ENCODE data around the gene AGFG2. TPM values are rescaled to one million over a fixed set of nuclear protein-coding genes. Genes with fewer than 3 reads are reported as not detected.

The AGFG2 gene
- total and polyA plus RNA-seq, 2 of the 4 experiments (the other 2 are of a cell fraction): 3.0 to 10.0 TPM

GRCh38 chr7:100577103-100577502 is 38.1 kb downstream of the AGFG2 start:
- Histone ChIP-seq H3K79me1 (ENCODE audit: low read depth in 1 of 2, low read length in 2 of 2) (peaks cover 11 to 35% of the 10 kb centered on the region in 2 experiments), H4K20me1 (ENCODE audit: insufficient read depth, low read length) (peaks cover 13% of the 10 kb centered on the region; the same call in 1 of the 2 replicates), H2AK9ac (replicated peaks; ENCODE audit: low read depth, low read length, poor library complexity) (no peak overlapping the region), H4K8ac (ENCODE audit: low read depth in 2 of 2, low read length in 2 of 2) (no peak overlapping the region), H3K4me3 (ENCODE audit: insufficient read depth, low read depth, low read length) (no peak overlapping the region), H3K18ac (ENCODE audit: low read depth, low read length) (no peak overlapping the region), H2BK5ac (ENCODE audit: low read depth, low read length, poor library complexity, severe bottlenecking) (no peak overlapping the region), H3K4me1 (ENCODE audit: control insufficient read depth, insufficient read depth, low read length) (no peaks in the 10 kb centered on the region), H3K27me3 (ENCODE audit: control insufficient read depth, insufficient read depth, low read length) (no peaks in the 10 kb centered on the region), H3K4me2 (ENCODE audit: low read depth, low read length) (no peak overlapping the region), H2BK120ac (ENCODE audit: low read depth, low read length) (no peak overlapping the region), H2BK20ac (ENCODE audit: low read depth, low read length) (no peak overlapping the region), H3K14ac (replicated peaks; ENCODE audit: low read depth, low read length) (no peak overlapping the region), H3K23ac (ENCODE audit: low read depth, low read length) (no peak overlapping the region), H3K4ac (ENCODE audit: low read depth, low read length) (no peak overlapping the region), H3K36me3 (ENCODE audit: control insufficient read depth, insufficient read depth, low read length) (peaks cover 72% of the 10 kb centered on the region), H2BK15ac (ENCODE audit: low read depth, low read length) (no peak overlapping the region), H4K5ac (ENCODE audit: low read depth, low read length) (no peak overlapping the region), H3K27ac (ENCODE audit: insufficient read depth, low read length) (no peak overlapping the region), H3K9ac (ENCODE audit: low read depth, low read length) (no peak overlapping the region), H2AFZ (replicated peaks; ENCODE audit: low read length, poor library complexity) (no peak overlapping the region), H2AK5ac (ENCODE audit: low read depth, low read length) (no peak overlapping the region), H3K9me3 (ENCODE audit: control insufficient read depth, insufficient read depth, low read length) (no peaks in the 10 kb centered on the region), H3K9me1 (ENCODE audit: insufficient read depth, low read length) (peaks cover 5% of the 10 kb centered on the region), H4K91ac (ENCODE audit: insufficient read depth, low read depth, low read length) (no peak overlapping the region), H3K56ac (ENCODE audit: extremely low read depth, insufficient read depth, low read length) (no peak overlapping the region)
- intact Hi-C loops (cut with micrococcal nuclease) (no loop called here), dilution Hi-C loops (cut with HindIII; ENCODE audit: low sequenced_read_pairs, unreplicated experiment) (no loop called here), in situ Hi-C loops (cut with MboI; ENCODE audit: low sequenced_read_pairs) (loop anchor here (25.0 kb wide), 1 partner anchor 285 kb away; the partner anchor contains the start of genes SLC12A9 and TRIP6)
- ATAC-seq (ENCODE audit: low read depth): no peak
- BruUV-seq (replicated peaks): no TSS peak
- TF ChIP-seq MXI1 (IDR thresholded peaks at IDR 0.05; ENCODE audit: borderline replicate concordance, low read depth, low read length) (no peak), NFE2L2 (IDR thresholded peaks at IDR 0.05; ENCODE audit: low read depth, low read length) (no peak), RCOR1 (IDR thresholded peaks at IDR 0.05; ENCODE audit: insufficient replicate concordance, low read length) (no peak), FOS (IDR thresholded peaks at IDR 0.05; ENCODE audit: low read depth, low read length) (no peak), ELK1 (IDR thresholded peaks at IDR 0.05; ENCODE audit: borderline replicate concordance, low read depth, low read length) (no peak), MAZ (IDR thresholded peaks at IDR 0.05; ENCODE audit: borderline replicate concordance, low read depth, low read length) (no peak), CHD1 (IDR thresholded peaks at IDR 0.05; ENCODE audit: low read depth, low read length) (no peak), CEBPB (IDR thresholded peaks at IDR 0.05; ENCODE audit: low read depth, low read length) (no peak), USF2 (IDR thresholded peaks at IDR 0.05; ENCODE audit: low read depth, low read length) (no peak), BHLHE40 (IDR thresholded peaks at IDR 0.05; ENCODE audit: low read depth, low read length) (no peak), SMC3 (IDR thresholded peaks at IDR 0.05; ENCODE audit: low read depth, low read length) (no peak), RAD21 (IDR thresholded peaks at IDR 0.05; ENCODE audit: low read length) (no peak), RFX5 (IDR thresholded peaks at IDR 0.05; ENCODE audit: low read depth, low read length) (no peak), POLR2A (IDR thresholded peaks at IDR 0.05; ENCODE audit: low read depth, low read length) (no peak), MAFK (IDR thresholded peaks at IDR 0.05; ENCODE audit: low read depth, low read length) (no peak)
- TF ChIP-seq, protein P1, sequence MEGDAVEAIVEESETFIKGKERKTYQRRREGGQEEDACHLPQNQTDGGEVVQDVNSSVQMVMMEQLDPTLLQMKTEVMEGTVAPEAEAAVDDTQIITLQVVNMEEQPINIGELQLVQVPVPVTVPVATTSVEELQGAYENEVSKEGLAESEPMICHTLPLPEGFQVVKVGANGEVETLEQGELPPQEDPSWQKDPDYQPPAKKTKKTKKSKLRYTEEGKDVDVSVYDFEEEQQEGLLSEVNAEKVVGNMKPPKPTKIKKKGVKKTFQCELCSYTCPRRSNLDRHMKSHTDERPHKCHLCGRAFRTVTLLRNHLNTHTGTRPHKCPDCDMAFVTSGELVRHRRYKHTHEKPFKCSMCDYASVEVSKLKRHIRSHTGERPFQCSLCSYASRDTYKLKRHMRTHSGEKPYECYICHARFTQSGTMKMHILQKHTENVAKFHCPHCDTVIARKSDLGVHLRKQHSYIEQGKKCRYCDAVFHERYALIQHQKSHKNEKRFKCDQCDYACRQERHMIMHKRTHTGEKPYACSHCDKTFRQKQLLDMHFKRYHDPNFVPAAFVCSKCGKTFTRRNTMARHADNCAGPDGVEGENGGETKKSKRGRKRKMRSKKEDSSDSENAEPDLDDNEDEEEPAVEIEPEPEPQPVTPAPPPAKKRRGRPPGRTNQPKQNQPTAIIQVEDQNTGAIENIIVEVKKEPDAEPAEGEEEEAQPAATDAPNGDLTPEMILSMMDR (conservative IDR thresholded peaks at IDR 0.05; ENCODE audit: low read depth, low read length): no peak
- DNase-seq: no peak
- 80% methylated on average over 2 of the region's 24 CpGs; no CpG with 5 or more reads in 1 of the 2 experiments for WGBS, 2 experiments (ENCODE audit: extremely low coverage in 2 of 2, insufficient read length in 1 of 2)
- CTCF ChIA-PET: no interaction called here
- POLR2A ChIA-PET (ENCODE audit: unreplicated experiment): no interaction called here
